ENCODE results near the gene ALDH4A1.

GRCh38 chr1:18922319-18922726, 20.0 kb upstream of the ALDH4A1 start:
- TF ChIP-seq, protein P1, sequence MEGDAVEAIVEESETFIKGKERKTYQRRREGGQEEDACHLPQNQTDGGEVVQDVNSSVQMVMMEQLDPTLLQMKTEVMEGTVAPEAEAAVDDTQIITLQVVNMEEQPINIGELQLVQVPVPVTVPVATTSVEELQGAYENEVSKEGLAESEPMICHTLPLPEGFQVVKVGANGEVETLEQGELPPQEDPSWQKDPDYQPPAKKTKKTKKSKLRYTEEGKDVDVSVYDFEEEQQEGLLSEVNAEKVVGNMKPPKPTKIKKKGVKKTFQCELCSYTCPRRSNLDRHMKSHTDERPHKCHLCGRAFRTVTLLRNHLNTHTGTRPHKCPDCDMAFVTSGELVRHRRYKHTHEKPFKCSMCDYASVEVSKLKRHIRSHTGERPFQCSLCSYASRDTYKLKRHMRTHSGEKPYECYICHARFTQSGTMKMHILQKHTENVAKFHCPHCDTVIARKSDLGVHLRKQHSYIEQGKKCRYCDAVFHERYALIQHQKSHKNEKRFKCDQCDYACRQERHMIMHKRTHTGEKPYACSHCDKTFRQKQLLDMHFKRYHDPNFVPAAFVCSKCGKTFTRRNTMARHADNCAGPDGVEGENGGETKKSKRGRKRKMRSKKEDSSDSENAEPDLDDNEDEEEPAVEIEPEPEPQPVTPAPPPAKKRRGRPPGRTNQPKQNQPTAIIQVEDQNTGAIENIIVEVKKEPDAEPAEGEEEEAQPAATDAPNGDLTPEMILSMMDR (IDR thresholded peaks at IDR 0.05) = peak in 2 of 3 donors; percentile 53 to 61
- peak; percentile 29 for TF ChIP-seq POLR2A (IDR thresholded peaks at IDR 0.05)

Data from ovary (tissue), 3 donors.